ENCODE data around the gene CCDC86.
A peak's percentile ranks its signal among the peaks of the same experiment; 100 is the strongest.
"Not testable (repeated sequence)": the region's sequence is repeated elsewhere in the genome, so short reads cannot be mapped to it uniquely, and the experiment has no call there.

The CCDC86 gene, protein sequence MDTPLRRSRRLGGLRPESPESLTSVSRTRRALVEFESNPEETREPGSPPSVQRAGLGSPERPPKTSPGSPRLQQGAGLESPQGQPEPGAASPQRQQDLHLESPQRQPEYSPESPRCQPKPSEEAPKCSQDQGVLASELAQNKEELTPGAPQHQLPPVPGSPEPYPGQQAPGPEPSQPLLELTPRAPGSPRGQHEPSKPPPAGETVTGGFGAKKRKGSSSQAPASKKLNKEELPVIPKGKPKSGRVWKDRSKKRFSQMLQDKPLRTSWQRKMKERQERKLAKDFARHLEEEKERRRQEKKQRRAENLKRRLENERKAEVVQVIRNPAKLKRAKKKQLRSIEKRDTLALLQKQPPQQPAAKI

DNA sequence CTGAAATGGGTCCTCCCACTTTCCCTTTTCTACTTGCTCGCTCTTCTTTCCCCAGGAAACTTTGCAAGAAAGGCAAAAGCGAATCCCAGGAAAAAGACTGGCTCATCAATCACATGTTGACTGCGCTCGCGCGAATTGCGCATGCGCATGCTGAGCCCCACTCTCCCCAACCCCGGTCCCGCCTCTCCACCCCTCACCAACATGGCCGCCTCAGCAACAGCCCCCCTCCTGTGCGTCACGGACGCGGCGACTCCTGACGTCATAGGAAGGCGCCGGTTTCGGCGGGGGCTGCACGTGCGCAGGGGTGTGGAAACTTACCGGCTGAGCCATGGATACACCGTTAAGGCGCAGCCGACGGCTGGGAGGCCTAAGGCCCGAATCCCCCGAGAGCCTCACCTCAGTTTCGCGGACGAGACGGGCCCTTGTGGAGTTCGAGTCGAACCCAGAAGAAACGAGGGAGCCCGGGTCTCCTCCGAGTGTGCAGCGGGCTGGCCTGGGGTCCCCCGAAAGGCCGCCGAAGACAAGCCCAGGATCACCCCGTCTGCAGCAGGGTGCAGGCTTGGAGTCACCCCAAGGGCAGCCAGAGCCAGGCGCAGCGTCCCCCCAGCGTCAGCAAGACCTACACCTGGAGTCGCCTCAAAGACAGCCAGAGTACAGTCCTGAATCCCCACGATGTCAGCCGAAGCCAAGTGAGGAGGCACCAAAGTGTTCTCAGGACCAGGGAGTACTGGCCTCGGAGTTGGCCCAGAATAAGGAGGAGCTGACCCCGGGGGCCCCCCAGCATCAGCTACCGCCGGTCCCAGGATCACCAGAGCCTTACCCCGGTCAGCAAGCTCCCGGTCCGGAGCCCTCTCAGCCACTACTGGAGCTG, at the start of gene CCDC86:
Gene CCDC86 (plus strand): TSS at position 317 of the 871 bp plus-strand sequence. CDS start 12 bp downstream, at position 329.
- peak; percentile 95 for DNase-seq (ENCODE audit: low spot score)

DNA sequence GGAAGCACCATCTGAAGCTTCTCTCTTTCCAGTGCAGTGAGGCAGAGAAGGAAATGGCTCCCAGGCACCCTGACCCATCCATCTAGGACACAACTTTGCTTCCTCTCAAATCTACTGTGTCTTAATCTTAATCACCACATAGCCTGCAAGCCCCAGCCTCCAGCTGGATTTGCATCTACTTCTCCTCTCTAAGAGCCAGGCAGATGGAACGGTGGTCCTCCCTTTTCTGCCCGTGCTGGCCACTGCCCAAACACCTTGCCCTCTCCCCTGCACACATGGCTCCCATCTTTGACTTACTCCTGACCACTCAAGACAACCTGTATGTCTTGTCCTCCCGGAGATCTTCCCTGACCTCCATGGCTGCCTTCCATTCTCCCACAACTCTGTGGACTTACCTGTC, 49.4 kb upstream of the CCDC86 start:
- no peak for DNase-seq (ENCODE audit: low spot score)

DNA sequence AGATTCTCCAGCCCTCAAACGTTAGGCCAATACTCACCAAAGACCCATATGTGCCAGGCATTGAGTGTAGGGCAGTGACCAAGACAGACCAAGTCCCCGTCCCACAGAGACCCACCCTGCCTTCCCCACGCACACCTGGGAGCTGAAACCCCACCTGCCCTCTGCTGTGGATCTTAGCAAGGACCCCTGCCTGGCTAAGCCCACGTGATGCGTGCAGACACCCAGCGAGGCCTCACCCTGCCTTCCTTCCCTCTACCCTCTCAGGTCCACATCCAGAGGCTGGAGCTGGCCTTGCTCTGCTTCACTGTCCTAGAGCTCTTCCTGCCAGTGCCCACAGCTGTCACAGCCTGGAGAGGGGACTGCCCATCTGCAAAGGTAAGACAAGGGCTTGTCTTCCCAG, 46.6 kb upstream of the CCDC86 start:
- DNase-seq (ENCODE audit: low spot score), result no peak

DNA sequence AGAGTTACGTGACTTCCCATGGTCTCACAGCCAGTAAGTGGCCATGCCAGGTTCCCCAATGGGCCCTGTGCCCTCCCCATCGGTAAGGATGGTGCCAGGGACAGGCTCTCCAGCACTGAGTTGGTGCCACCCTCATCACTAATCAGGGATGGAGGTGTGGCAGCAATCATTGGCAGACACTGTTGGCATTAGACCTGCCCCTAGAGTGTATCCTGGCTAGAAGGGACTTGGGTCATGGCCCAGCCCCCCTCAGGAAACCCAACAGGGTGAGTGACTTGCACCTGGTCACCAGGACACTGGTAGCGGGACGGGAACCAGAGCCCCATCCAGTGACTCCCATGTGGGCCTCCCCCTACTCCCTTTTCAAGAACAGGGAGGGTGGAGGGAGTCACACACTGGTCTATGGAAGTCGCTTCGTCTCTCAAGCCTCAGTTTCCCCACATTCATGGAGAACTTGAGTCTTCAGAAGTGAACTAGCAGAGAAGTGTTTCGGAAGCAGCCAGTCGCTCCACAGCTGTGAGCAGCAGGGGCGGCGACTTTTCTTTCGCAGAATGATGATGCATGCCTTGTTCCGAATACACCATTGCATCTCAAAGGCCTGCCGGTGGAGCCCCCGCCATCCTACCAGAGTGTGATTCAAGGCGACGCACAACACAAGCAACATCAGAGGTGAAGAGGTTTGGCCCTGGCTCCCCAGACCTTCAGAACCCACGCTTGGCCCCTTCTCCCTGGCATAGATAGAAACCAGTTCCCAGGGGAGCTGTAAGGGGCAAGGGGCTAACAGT, 43.9 kb upstream of the CCDC86 start:
- DNase-seq (ENCODE audit: low spot score), result no peak

DNA sequence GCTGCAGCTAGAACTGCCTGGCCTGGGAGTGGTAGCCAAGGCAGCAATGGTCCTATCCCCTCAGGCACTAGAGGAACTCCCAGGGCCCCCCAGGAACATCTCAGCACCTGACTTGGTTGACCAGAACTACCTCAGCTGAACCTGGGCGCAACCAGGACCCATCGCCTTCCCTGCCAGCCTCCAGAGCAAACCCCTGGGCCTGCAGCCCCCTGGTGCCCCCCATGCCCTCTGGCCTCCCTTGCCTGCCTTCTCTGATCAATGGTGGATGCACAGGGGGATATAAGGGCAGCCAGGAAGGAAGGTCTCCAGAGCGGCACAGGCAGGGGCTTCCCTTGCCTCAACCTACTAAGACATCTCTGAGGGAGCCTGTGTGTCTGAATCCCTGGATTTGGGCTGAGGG, 43.3 kb upstream of the CCDC86 start:
- no peak for DNase-seq (ENCODE audit: low spot score)

DNA sequence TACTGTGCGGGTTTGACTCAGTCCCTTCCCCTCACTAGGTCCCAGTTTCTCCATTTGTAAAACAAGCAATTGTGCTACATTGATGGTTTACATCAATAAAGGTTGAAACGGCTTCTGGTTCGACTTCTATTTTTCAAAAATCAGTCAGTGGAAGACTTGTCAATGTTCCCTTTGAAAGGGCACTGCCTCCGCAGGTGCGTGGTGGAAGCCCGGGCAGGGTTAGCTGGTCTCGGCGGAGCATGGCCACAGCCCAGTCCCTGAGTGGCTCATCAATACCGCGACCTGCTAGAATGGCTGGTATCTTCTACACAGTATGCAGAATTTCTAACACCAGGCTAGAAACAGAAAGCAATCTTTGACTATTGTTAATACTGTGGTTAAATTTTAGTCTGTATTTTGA, 40.7 kb upstream of the CCDC86 start:
- DNase-seq (ENCODE audit: low spot score), result no peak

DNA sequence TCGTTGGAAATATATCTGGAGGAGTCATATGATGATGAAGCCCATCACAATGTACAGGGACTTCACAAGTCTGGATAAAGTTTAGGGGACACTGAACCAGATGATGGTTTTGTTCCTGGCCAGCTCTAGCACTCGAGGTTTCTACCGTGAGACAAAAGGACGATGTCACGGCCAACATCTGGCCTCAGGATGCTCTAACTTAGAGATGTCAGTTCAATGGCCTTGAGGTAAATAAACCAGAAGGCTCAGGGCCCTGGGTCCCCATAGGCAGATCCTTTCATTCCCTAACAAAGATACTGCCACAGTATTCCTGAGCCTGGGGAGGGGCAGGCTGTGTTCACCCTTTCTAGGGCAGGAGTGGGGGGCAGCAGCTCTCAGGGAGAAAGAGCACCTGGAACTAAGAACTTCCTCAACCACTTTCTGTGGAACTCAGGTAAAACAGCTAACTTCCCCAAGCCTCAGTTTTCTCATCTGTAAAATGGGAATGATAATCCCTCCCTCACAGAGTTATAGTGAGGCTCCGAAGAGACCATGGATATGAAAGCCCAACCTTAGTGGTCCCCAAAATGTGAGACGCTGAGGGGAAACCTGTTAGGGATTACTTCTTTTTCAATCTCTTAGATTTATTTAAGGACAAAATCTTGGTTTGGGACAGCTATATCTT, 38.5 kb upstream of the CCDC86 start:
- DNase-seq (ENCODE audit: low spot score), result no peak

DNA sequence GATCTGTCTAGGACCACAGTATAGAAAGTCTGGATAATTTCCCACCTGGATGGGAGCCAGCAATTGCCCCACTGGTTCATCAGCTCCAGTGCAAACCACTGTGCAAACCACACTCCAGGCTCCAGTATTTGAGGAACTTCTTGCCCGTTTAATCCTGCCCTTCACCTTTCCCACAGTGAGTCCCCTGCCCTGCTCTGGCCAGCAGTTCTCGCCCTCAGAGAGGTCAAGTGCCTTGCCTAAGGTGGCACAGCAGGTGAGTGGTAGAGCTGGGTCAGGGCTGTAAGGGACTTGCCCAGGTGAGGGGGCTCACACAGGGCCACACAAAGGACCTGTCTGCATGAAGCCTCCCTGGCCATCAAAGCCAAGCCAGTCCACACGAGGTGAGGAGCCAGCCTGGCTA, 32.7 kb upstream of the CCDC86 start:
- DNase-seq (ENCODE audit: low spot score), result no peak

DNA sequence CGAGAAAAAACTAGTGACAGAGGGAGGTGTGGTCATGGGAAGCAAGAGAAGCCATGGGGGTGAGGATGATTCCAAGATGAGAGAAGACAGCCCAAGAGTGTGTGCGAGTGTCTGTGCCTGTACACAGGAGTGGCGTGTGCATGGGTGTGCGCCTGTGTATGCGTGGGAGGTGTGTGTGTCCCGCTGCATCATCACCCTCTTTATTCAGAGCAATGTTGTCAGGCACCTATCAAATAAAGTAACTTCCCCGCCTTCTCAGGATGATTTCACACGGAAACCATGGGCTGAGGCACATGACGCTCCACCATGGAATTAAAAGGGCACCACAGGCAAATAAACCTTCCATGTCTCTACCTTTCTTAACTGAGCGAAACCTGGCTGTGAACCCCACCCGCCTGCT, 32.2 kb upstream of the CCDC86 start:
- DNase-seq (ENCODE audit: low spot score), result no peak

DNA sequence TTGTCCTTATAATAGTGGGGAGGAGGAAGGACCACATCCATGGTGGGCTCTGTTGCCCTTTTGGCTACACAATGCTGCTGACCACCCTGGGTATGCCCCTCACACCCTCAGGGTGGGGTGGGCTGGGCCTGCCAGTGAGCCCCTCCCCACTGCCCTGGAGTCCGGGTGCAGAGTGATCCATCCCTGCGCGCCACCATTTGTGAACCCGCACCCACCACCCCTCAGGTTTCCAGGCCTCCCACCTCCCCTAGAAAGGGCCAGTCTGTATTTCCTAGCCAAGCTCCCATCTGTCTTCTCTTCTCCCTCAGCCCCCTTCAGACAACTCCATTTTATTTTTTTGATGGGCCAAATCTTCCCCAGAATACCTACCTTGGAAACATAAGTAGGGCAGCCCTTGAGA, 31.8 kb upstream of the CCDC86 start:
- DNase-seq (ENCODE audit: low spot score), result no peak

DNA sequence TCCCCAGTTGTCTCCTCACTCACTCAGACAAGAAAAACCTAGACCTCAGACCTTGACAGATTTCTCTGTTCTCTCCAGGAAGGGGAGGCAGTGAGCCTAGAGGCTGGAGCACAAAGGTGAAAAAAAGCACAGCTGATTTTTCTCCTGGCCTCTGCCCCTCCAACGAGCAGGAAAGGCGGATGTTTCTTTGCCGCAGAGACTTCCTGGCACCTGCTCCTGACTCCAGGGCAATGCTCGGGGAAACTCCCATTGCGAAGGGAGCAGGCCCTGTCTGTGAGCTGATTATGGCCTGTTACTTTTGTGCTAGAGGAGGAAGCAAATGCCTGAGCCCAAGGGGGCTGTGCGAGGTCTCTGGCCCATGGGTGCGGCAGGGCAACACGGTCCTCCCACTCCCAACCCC, 31.3 kb upstream of the CCDC86 start:
- DNase-seq (ENCODE audit: low spot score), result no peak

DNA sequence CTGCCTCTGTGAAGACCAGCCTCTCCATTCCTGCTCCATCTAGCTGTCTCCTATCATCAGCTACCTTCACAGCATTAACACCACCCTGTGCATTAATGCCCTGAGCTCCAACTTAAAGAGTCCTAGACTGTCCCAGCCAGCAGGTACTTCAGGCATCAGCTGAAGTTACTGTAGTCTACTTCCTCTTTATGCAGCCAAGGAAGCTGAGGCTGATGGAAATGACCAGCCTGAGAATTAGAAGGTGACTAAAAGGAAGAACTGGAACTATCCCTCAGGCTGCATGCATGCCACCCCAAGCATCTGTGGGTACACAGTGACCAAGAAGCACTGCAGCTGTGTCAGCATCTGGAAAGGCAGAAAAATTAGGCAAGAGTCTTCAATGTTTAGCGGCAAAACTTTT, 28.6 kb upstream of the CCDC86 start:
- no peak for DNase-seq (ENCODE audit: low spot score)

DNA sequence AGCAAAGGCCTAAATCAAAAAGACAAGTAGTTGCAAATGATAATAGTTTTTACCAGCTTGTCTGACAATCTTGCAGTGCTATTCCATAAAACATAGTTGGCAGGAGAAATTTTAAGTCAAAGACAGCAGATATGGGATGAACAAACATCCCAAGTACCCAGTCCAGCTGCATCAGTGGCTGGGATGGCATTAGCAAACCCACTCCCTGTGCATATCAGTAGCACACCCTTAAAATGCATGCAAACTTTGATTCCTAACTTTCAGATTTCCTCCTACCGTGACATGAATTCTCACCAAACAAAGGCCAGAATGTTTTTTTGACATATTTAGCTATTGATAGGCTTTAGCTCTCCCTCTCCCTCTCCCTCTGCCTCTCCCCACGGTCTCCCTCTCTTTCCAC, 27.8 kb upstream of the CCDC86 start:
- no peak for DNase-seq (ENCODE audit: low spot score)

DNA sequence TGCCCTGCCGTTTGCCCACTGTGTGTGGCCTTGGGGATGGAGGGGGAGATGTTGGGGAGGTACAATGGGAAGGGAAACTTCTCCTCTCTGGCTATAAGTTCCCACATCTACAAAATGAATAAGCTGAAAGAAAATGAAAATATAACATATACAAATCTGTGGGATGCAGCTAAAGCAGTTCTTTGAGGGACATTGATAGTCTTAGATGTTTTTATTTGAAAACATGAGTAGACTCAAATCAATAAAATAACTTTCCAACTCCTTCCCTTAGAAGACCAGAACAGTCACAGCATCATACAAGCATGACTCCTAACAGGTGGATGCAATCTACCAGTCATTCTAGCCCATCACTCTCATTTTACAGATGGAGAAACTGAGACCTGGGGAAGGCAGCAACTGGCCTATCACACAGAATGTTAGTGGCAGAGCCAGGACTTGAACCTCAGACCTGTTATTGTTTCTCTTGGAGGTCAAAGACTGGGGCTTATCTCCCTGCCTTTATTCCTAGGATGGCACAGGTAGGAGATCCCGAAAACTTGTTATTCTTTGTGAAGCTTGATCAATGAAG, 25.2 kb upstream of the CCDC86 start:
- DNase-seq (ENCODE audit: low spot score), result no peak

DNA sequence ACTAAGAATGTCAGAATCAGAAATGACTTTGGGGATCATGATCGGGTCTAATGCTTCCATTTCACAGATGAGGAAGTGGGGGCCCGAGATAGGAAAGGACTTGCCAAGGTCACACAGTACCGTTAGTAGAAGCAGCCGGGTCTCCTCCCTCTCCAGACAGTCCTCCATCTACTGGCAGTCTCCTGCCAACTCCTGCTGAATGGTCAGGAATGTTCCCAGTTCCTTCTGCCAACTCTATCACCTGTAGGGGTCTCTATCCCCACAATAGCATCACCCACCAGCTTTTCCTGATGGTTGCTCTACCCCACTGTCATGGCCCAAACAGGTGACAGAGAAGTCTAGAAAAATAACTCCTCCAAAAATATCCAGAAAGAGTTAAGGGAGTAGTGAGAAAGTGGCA, 23.9 kb upstream of the CCDC86 start:
- DNase-seq (ENCODE audit: low spot score), result no peak

DNA sequence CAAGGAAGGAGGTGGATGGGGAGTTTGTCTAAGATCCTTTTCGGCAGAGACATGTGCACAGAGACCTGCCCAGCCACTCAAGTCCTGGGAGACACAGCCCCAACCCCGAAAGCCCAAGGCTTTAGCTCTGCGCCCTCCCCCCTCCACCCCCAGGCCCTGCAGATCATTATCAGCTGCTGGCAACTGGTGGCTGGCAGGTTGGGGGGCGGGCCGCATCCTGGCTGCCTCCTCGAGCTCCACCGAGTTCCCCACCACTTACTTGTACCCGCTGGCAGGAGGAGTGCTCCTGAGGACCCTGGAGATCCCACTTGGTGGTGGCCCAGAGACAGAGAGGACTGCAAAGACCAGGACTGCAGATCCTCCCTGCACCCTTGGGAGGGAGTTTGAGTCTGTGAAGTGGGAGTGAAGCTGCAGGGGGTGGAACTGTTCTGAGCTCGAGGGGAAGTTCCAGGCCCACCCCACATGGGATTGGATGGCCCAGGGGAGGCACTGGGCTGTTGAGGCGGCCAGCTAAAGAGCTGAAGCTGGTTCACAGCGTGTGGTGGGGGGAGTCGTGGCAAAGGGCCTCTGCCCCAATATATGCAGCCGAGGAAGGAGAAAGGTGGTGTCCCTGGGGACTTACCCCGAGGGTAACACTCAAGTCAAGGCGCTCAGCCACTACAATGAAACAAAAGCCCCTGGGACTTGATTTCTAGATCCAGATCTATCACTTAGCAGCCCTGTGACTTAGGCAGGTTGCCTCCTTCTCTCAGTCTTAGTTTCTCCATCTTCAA, 19.9 kb upstream of the CCDC86 start:
- DNase-seq (ENCODE audit: low spot score), result no peak

DNA sequence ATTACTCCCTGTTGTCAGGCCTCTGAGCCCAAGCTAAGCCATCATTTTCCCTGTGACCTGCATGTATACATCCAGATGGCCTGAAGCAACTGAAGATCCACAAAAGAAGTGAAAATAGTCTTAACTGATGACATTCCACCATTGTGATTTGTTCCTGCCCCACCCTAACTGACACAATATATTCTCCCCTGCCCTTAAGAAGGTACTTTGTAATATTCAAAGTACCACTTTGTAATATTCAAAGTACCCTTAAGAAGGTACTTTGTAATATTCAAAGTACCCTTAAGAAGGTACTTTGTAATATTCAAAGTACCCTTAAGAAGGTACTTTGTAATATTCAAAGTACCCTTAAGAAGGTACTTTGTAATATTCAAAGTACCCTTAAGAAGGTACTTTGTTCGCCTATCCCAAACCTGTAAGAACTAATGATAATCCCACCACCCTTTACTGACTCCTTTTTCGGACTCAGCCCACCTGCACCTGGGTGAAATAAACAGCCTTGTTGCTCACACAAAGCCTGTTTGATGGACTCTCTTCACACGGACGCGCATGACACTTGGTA, 18.1 kb upstream of the CCDC86 start:
- not testable (repeated sequence) for DNase-seq (ENCODE audit: low spot score)

DNA sequence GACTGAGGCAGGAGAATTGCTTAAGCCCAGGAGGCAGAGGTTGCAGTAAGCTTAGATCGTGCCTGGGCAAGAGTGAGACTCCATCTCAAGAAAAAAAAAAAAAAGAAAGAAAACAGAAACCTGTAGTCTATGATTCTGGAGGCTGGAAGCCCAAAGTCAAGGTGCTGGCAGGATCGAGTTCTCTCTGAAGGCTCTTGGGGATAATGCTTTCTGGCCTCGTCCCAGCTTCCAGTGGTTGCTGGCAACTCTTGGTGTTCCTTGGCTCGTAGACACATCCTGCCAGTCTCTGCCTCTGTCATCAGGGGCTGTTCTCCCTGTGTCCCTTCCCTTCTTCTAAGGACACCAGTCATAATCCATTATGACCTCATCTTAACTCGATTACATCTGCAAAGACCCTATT, 16.8 kb upstream of the CCDC86 start:
- DNase-seq (ENCODE audit: low spot score), result no peak

DNA sequence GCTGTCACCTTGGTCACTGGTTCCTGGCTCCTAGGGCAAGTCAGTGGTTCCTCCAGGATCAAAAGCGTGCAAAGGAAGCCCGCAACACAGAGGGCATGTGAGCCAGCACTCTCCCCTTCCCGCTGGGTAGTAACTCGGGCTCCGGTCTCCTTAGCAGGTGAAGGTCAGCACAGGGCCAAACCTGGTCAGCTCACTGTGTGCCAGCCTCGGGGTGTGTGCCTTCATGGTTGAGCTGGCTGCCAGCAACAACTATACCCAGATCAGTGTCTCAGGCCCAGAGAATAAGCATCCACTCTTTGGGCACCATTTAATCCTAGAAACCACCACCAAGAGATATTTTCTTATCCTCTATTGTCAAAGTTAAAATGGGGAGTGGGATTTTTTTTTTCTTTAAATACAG, 16.1 kb upstream of the CCDC86 start:
- DNase-seq (ENCODE audit: low spot score), result no peak

DNA sequence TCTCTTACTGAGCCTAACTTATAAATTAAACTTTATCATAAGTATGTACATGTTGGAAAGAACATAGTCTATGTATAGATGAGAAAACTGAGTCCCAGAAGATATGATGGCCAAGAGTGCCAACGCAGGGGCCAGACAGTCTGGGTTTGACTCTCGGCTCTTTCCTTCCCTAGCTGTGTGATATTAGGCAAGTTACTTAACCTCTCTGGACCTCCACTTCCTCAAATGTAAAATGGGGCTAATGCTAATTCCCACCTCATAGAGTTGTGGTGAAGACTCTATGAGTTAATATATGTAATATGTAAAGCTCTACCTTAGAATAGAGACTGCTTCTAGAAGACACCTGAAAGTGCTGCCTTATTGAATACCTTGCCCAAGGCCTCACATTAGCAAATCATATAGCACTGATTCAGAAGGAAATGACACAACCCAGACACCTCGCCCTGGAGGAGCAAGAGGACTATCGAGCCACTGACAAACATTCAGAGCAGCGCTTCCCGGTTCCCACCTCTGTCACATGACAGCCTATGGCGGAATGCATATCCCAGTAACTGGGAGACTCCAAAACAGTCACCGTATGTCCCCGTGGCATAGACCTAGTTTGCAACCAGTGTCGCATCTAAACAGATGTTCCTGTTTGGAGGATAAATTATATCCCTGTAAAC, 11.3 kb upstream of the CCDC86 start:
- no peak for DNase-seq (ENCODE audit: low spot score)

All from RKO (cell line).